Measurements from ENCODE around the gene TRPM4.

DNA sequence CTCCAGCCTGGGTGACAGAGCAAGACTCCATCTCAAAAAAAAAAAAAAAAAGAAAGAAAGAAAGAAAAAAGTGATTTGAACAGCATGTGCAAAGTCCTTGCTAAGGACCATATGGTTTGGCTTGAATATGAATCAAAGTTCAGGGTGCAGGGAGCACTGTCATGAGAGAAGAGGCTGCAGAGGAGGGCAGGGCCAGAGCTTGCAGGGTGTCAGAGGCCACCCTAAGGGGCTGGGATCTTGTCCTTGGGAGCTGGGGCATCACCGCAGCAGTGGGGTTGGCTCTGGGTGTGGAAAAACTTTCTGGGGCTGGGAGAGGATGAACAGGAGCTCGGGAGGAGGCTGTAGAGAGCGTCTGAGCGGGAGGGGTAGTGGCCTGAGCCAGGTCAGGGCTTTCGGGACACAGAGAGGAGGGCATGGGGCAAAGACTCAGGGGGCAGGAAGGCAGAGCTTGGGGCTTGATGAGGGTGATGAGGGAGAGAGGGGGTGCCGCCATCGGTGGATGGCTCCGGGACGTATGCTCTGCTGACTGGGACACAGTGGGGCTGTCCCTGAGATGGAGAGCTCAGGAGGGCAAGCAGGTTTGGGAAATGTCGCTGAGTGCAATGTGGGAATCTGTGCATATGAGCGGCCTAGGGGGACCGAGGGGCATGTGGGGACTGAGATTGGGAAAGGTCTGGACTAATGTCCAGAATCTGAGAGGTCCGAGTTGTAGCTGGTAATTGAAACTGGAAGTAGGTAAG, 3.0 kb downstream of the TRPM4 start:
- TF ChIP-seq POLR2A (IDR thresholded peaks at IDR 0.05): no peak
- TF ChIP-seq, protein P1, sequence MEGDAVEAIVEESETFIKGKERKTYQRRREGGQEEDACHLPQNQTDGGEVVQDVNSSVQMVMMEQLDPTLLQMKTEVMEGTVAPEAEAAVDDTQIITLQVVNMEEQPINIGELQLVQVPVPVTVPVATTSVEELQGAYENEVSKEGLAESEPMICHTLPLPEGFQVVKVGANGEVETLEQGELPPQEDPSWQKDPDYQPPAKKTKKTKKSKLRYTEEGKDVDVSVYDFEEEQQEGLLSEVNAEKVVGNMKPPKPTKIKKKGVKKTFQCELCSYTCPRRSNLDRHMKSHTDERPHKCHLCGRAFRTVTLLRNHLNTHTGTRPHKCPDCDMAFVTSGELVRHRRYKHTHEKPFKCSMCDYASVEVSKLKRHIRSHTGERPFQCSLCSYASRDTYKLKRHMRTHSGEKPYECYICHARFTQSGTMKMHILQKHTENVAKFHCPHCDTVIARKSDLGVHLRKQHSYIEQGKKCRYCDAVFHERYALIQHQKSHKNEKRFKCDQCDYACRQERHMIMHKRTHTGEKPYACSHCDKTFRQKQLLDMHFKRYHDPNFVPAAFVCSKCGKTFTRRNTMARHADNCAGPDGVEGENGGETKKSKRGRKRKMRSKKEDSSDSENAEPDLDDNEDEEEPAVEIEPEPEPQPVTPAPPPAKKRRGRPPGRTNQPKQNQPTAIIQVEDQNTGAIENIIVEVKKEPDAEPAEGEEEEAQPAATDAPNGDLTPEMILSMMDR (IDR thresholded peaks at IDR 0.05): no peak

Measured in esophagus squamous epithelium (tissue), 4 donors.